GM12878 (cell line): ENCODE results near the gene CDC42SE1. TPM values are rescaled to one million over a fixed set of nuclear protein-coding genes. Genes with fewer than 3 reads are reported as not detected.

Experiments
- ATF7 ChIP-seq: fragments of 450-650 bp; IDR thresholded peaks from 2 replicates; pipeline ENCODE4 v1.6.1; 2016; ENCODE audit warnings: low read depth, mild to moderate bottlenecking
- CBX3 ChIP-seq: fragments of 200-600 bp; sonication (generic); IDR thresholded peaks from 2 replicates; pipeline ENCODE4 v1.6.1; 2016; ENCODE audit warnings: low read depth, borderline replicate concordance
- GABPA ChIP-seq: IDR thresholded peaks from 2 replicates; pipeline ENCODE4 v1.6.1; 2014; ENCODE audit warnings: antibody characterized with exemption, low read depth, mild to moderate bottlenecking, inconsistent platforms
- NFIC ChIP-seq: IDR thresholded peaks from 2 replicates; pipeline ENCODE4 v1.6.1; 2012; ENCODE audit warnings: low read depth, mild to moderate bottlenecking, inconsistent platforms, low read length, moderate library complexity
- SMC3 ChIP-seq: IDR thresholded peaks from 2 replicates; pipeline ENCODE4 v1.6.1; 2011; ENCODE audit warnings: low read length, improper control_type of control experiment, borderline replicate concordance
- SREBF1 ChIP-seq: IDR thresholded peaks from 2 replicates; pipeline ENCODE4 v1.6.1; 2012; ENCODE audit warnings: mild to moderate bottlenecking, low read length
- SRF ChIP-seq, 2 experiments: IDR thresholded peaks; 2 replicates each; pipeline ENCODE4 v1.6.1; 2011; ENCODE audit warnings: low read depth in 2 of 2, low read length in 2 of 2, mild to moderate bottlenecking in 1 of 2, moderate library complexity in 1 of 2
- SUPT20H ChIP-seq: IDR thresholded peaks from 2 replicates; pipeline ENCODE4 v1.6.1; 2011; ENCODE audit warnings: low read depth, mild to moderate bottlenecking, low read length, moderate library complexity, borderline replicate concordance; ENCODE audit not compliant: control insufficient read depth
- SUZ12 ChIP-seq: fragments of 200-600 bp; sonication (generic); IDR thresholded peaks from one replicate; pipeline ENCODE4 v1.6.1; 2018; ENCODE audit warnings: antibody characterized with exemption, mild to moderate bottlenecking; ENCODE audit not compliant: unreplicated experiment
- TAF1 ChIP-seq: IDR thresholded peaks from 2 replicates; pipeline ENCODE4 v1.6.1; 2011; ENCODE audit warnings: mild to moderate bottlenecking, low read depth, low read length, borderline replicate concordance
- TARDBP ChIP-seq: IDR thresholded peaks from 2 replicates; pipeline ENCODE4 v1.6.1; 2016; ENCODE audit warnings: borderline replicate concordance
- TCF12 ChIP-seq: IDR thresholded peaks from 2 replicates; pipeline ENCODE4 v1.6.1; 2011; ENCODE audit warnings: low read depth, mild to moderate bottlenecking, low read length
- YY1 ChIP-seq: IDR thresholded peaks from 2 replicates; pipeline ENCODE4 v1.6.1; 2011; ENCODE audit warnings: low read depth, mild to moderate bottlenecking, low read length
- polyA plus RNA-seq, 11 experiments: library from polyadenylated mRNA; depleted of rRNA in 4 of 11; unstranded in 6 of 11; stranded (reverse) in 5 of 11; fragments of >200 nt; fragmentation: Nextera tagmentation in 4 of 11; fragmentation: Illumina TruSeq in 1 of 11; extraction: Ambion mirVana in 4 of 11; extraction: Trizol in 1 of 11; gene quantifications; 1 replicate in 1 of 11; 2 replicates in 10 of 11; pipeline versions ENCODE4 v1.2.1 to v1.2.3, GENCODE V29; 2011 to 2016; ENCODE audit warnings: inconsistent platforms in 2 of 11, missing spikeins in 2 of 11, low read depth in 1 of 11
- total RNA-seq, 4 experiments: library from RNA; depleted of rRNA in 3 of 4; stranded (reverse); fragments of >200 nt in 3 of 4; fragmentation: Illumina TruSeq in 1 of 4; extraction: Trizol in 1 of 4; gene quantifications; 2 replicates each; pipeline versions ENCODE4 v1.2.1 to v1.2.3, GENCODE V29; 2013 to 2021
- TF ChIP-seq, protein P1 (sequence below): fragments of 450-650 bp; IDR thresholded peaks from 2 replicates; pipeline ENCODE4 v1.6.1; 2017; ENCODE audit warnings: mild to moderate bottlenecking, moderate library complexity
- TF ChIP-seq, protein P2 (sequence below): fragments of 450-650 bp; conservative IDR thresholded peaks from 2 replicates; pipeline ENCODE4 v1.6.1; 2017; ENCODE audit warnings: mild to moderate bottlenecking, moderate library complexity
- TF ChIP-seq, protein P3 (sequence below): fragments of 450-650 bp; IDR thresholded peaks from 2 replicates; pipeline ENCODE4 v1.6.1; 2018; ENCODE audit warnings: borderline replicate concordance, mild to moderate bottlenecking; ENCODE audit not compliant: partially characterized antibody
- TF ChIP-seq, protein P4 (sequence below): IDR thresholded peaks from 2 replicates; pipeline ENCODE4 v1.6.1; 2012; ENCODE audit warnings: low read length, inconsistent platforms
- TF ChIP-seq, protein P5 (sequence below): fragments of 450-650 bp; IDR thresholded peaks from 2 replicates; pipeline ENCODE4 v1.6.1; 2014; ENCODE audit warnings: mild to moderate bottlenecking
- TF ChIP-seq, protein P6 (sequence below): fragments of 450-650 bp; IDR thresholded peaks from 2 replicates; pipeline ENCODE4 v1.6.1; 2016; ENCODE audit warnings: mild to moderate bottlenecking

CDC42SE1 gene
- total and polyA plus RNA-seq, 10 of the 15 experiments (the other 5 are each of a cell fraction or from before 2014, with no cell fraction given) = 35.7 to 112 (median 74.3) TPM

DNA sequence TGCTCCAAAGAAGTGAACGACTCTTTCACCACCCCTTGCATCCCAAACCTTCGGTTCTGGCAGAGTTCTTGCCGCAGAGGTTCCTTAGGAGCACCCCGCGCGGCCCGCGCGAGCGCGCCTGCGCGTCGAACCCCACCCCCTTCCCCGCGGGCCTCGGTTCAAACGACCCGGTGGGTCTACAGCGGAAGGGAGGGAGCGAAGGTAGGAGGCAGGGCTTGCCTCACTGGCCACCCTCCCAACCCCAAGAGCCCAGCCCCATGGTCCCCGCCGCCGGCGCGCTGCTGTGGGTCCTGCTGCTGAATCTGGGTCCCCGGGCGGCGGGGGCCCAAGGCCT is 11.9 kb downstream of the CDC42SE1 start, which contains the start of gene C1orf56 (continued):
- TF ChIP-seq, protein P1, sequence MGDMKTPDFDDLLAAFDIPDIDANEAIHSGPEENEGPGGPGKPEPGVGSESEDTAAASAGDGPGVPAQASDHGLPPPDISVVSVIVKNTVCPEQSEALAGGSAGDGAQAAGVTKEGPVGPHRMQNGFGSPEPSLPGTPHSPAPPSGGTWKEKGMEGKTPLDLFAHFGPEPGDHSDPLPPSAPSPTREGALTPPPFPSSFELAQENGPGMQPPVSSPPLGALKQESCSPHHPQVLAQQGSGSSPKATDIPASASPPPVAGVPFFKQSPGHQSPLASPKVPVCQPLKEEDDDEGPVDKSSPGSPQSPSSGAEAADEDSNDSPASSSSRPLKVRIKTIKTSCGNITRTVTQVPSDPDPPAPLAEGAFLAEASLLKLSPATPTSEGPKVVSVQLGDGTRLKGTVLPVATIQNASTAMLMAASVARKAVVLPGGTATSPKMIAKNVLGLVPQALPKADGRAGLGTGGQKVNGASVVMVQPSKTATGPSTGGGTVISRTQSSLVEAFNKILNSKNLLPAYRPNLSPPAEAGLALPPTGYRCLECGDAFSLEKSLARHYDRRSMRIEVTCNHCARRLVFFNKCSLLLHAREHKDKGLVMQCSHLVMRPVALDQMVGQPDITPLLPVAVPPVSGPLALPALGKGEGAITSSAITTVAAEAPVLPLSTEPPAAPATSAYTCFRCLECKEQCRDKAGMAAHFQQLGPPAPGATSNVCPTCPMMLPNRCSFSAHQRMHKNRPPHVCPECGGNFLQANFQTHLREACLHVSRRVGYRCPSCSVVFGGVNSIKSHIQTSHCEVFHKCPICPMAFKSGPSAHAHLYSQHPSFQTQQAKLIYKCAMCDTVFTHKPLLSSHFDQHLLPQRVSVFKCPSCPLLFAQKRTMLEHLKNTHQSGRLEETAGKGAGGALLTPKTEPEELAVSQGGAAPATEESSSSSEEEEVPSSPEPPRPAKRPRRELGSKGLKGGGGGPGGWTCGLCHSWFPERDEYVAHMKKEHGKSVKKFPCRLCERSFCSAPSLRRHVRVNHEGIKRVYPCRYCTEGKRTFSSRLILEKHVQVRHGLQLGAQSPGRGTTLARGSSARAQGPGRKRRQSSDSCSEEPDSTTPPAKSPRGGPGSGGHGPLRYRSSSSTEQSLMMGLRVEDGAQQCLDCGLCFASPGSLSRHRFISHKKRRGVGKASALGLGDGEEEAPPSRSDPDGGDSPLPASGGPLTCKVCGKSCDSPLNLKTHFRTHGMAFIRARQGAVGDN = 0 out of 2 replicates have a peak, but pooled peaks have one; percentile 15
- TF ChIP-seq TARDBP = no peak
- TF ChIP-seq, protein P2, sequence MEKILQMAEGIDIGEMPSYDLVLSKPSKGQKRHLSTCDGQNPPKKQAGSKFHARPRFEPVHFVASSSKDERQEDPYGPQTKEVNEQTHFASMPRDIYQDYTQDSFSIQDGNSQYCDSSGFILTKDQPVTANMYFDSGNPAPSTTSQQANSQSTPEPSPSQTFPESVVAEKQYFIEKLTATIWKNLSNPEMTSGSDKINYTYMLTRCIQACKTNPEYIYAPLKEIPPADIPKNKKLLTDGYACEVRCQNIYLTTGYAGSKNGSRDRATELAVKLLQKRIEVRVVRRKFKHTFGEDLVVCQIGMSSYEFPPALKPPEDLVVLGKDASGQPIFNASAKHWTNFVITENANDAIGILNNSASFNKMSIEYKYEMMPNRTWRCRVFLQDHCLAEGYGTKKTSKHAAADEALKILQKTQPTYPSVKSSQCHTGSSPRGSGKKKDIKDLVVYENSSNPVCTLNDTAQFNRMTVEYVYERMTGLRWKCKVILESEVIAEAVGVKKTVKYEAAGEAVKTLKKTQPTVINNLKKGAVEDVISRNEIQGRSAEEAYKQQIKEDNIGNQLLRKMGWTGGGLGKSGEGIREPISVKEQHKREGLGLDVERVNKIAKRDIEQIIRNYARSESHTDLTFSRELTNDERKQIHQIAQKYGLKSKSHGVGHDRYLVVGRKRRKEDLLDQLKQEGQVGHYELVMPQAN = no peak
- TF ChIP-seq SUPT20H = no peak
- peak; percentile 30; the same call in 1 of the 2 replicates for TF ChIP-seq TAF1
- TF ChIP-seq CBX3 = no peak
- no peak for TF ChIP-seq SUZ12
- no peak for TF ChIP-seq SMC3
- TF ChIP-seq, protein P3, sequence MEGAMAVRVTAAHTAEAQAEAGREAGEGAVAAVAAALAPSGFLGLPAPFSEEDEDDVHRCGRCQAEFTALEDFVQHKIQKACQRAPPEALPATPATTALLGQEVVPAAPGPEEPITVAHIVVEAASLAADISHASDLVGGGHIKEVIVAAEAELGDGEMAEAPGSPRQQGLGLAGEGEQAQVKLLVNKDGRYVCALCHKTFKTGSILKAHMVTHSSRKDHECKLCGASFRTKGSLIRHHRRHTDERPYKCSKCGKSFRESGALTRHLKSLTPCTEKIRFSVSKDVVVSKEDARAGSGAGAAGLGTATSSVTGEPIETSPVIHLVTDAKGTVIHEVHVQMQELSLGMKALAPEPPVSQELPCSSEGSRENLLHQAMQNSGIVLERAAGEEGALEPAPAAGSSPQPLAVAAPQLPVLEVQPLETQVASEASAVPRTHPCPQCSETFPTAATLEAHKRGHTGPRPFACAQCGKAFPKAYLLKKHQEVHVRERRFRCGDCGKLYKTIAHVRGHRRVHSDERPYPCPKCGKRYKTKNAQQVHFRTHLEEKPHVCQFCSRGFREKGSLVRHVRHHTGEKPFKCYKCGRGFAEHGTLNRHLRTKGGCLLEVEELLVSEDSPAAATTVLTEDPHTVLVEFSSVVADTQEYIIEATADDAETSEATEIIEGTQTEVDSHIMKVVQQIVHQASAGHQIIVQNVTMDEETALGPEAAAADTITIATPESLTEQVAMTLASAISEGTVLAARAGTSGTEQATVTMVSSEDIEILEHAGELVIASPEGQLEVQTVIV = no peak
- TF ChIP-seq SRF (IDR thresholded peaks at IDR 0.05; ENCODE audit: low read depth in 2 of 2, low read length in 2 of 2) = no peak
- no peak for TF ChIP-seq GABPA
- TF ChIP-seq, protein P4, sequence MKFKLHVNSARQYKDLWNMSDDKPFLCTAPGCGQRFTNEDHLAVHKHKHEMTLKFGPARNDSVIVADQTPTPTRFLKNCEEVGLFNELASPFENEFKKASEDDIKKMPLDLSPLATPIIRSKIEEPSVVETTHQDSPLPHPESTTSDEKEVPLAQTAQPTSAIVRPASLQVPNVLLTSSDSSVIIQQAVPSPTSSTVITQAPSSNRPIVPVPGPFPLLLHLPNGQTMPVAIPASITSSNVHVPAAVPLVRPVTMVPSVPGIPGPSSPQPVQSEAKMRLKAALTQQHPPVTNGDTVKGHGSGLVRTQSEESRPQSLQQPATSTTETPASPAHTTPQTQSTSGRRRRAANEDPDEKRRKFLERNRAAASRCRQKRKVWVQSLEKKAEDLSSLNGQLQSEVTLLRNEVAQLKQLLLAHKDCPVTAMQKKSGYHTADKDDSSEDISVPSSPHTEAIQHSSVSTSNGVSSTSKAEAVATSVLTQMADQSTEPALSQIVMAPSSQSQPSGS = no peak
- no peak for TF ChIP-seq ATF7
- TF ChIP-seq YY1 = no peak
- no peak for TF ChIP-seq NFIC
- TF ChIP-seq TCF12 = no peak
- TF ChIP-seq, protein P5, sequence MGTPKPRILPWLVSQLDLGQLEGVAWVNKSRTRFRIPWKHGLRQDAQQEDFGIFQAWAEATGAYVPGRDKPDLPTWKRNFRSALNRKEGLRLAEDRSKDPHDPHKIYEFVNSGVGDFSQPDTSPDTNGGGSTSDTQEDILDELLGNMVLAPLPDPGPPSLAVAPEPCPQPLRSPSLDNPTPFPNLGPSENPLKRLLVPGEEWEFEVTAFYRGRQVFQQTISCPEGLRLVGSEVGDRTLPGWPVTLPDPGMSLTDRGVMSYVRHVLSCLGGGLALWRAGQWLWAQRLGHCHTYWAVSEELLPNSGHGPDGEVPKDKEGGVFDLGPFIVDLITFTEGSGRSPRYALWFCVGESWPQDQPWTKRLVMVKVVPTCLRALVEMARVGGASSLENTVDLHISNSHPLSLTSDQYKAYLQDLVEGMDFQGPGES = no peak
- TF ChIP-seq, protein P6, sequence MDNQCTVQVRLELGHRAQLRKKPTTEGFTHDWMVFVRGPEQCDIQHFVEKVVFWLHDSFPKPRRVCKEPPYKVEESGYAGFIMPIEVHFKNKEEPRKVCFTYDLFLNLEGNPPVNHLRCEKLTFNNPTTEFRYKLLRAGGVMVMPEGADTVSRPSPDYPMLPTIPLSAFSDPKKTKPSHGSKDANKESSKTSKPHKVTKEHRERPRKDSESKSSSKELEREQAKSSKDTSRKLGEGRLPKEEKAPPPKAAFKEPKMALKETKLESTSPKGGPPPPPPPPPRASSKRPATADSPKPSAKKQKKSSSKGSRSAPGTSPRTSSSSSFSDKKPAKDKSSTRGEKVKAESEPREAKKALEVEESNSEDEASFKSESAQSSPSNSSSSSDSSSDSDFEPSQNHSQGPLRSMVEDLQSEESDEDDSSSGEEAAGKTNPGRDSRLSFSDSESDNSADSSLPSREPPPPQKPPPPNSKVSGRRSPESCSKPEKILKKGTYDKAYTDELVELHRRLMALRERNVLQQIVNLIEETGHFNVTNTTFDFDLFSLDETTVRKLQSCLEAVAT = no peak
- TF ChIP-seq SREBF1 = no peak
